Activated B cell treated with CpG ODN at 0.5 μM for 24 hours (primary cell): ENCODE results near the gene TXNDC11. TPM values are rescaled to one million over a fixed set of nuclear protein-coding genes. Genes with fewer than 3 reads are reported as not detected.

Source experiments
- ATAC-seq: fragments of 200-7000 bp; cut with Tn5 transposase; one replicate; pipeline ENCODE4 v1.10.0; 2021; ENCODE audit warnings: low read depth, mild to moderate bottlenecking, moderate library complexity
- CTCF ChIA-PET: fragments of 350-600 bp; sonication (Branson Sonifier 250); formaldehyde crosslinking; loops from one replicate; lab custom pipeline; 2021; ENCODE audit warnings: antibody characterized with exemption; lab: Charles Lee
- POLR2A ChIA-PET: fragments of 350-600 bp; sonication (Branson Sonifier 250); formaldehyde crosslinking; loops from one replicate; lab custom pipeline; 2021; ENCODE audit warnings: antibody characterized with exemption; lab: Charles Lee
- DNase-seq: peaks from one replicate; pipeline ENCODE4 v3.0.0; 2022
- H3K27ac Mint-ChIP-seq: one replicate; pipeline ENCODE4 v1.8.0; 2020; ENCODE audit warnings: mixed read lengths
- H3K27me3 Mint-ChIP-seq: one replicate; pipeline ENCODE4 v1.8.0; 2021; ENCODE audit warnings: mixed read lengths
- H3K36me3 Mint-ChIP-seq: one replicate; pipeline ENCODE4 v1.8.0; 2021; ENCODE audit warnings: low read depth, mixed read lengths
- H3K4me1 Mint-ChIP-seq: one replicate; pipeline ENCODE4 v1.8.0; 2021; ENCODE audit warnings: mixed read lengths
- H3K4me3 Mint-ChIP-seq: one replicate; pipeline ENCODE4 v1.8.0; 2020; ENCODE audit warnings: mild to moderate bottlenecking, mixed read lengths
- H3K9me3 Mint-ChIP-seq: one replicate; pipeline ENCODE4 v1.8.0; 2020; ENCODE audit warnings: mixed read lengths
- CTCF ChIP-seq: fragments of 200-600 bp; IDR thresholded peaks from one replicate; pipeline ENCODE4 v1.8.0; 2022; ENCODE audit warnings: antibody characterized with exemption, mild to moderate bottlenecking
- intact Hi-C: fragments of 100-400 bp; cut with micrococcal nuclease; formaldehyde crosslinking; loops from one replicate; pipeline ENCODE4 v1.15.1; 2024
- total RNA-seq: library from RNA; stranded (reverse); gene quantifications from 2 replicates; pipeline ENCODE4 v1.2.3, GENCODE V29; 2022

TXNDC11 gene
- total RNA-seq, 1 donor from 2014 or later = 63.2 TPM

- no peak overlapping the region for H3K4me3 Mint-ChIP-seq
- H3K27ac Mint-ChIP-seq = no peak overlapping the region
- H3K36me3 Mint-ChIP-seq = peaks cover 84% of the 10 kb centered on the region
Observed at GRCh38 chr16:11727796-11728543, 14.7 kb downstream of the TXNDC11 start.

GRCh38 chr16:11726008-11726407 lies 16.6 kb downstream of the TXNDC11 start:
- no peaks in the 10 kb centered on the region for H3K27me3 Mint-ChIP-seq
- CTCF ChIA-PET = no interaction called here

More at GRCh38 chr16:11727796-11728543, 14.7 kb downstream of the TXNDC11 start:
- intact Hi-C loops = no loop called here
- Mint-ChIP-seq H3K27me3 (no peaks in the 10 kb centered on the region), H3K9me3 (no peaks in the 10 kb centered on the region), H3K4me1 (peaks cover 12% of the 10 kb centered on the region)
- POLR2A ChIA-PET = interaction anchor here (0.7 kb wide), 1 partner anchor 693 kb away, joined by 4 read pairs; no protein-coding TSS in a partner anchor
- no peak for TF ChIP-seq CTCF
- ATAC-seq (no peak), DNase-seq (no peak)
- CTCF ChIA-PET = no interaction called here

GRCh38 chr16:11725457-11725856 lies 17.2 kb downstream of the TXNDC11 start:
- DNase-seq = no peak
- H3K27me3 Mint-ChIP-seq = no peaks in the 10 kb centered on the region
- H3K4me1 Mint-ChIP-seq = peaks cover 18% of the 10 kb centered on the region
- ChIA-PET POLR2A (interaction anchor here (0.7 to 1.4 kb wide), 2 partner anchors 14 to 17 kb away, joined by 3 to 5 read pairs; partner anchors contain the start of gene TXNDC11), CTCF (interaction anchor here (0.7 to 1.6 kb wide), 2 partner anchors 14 to 492 kb away, joined by 3 read pairs; no protein-coding TSS in a partner anchor)
- H3K27ac Mint-ChIP-seq = no peak overlapping the region
- intact Hi-C loops = no loop called here
- no peak for TF ChIP-seq CTCF
- H3K9me3 Mint-ChIP-seq = no peaks in the 10 kb centered on the region
- no peak overlapping the region for H3K4me3 Mint-ChIP-seq
- ATAC-seq = no peak
- peaks cover 82% of the 10 kb centered on the region for H3K36me3 Mint-ChIP-seq

More at GRCh38 chr16:11726008-11726407, 16.6 kb downstream of the TXNDC11 start:
- no peak for ATAC-seq
- intact Hi-C loops = no loop called here
- Mint-ChIP-seq H3K4me3 (no peak overlapping the region), H3K36me3 (peaks cover 81% of the 10 kb centered on the region), H3K9me3 (no peaks in the 10 kb centered on the region), H3K4me1 (peaks cover 18% of the 10 kb centered on the region), H3K27ac (no peak overlapping the region)
- TF ChIP-seq CTCF = no peak
- DNase-seq = no peak
- POLR2A ChIA-PET = interaction anchor here (1.4 kb wide), 1 partner anchor 16 kb away, joined by 5 read pairs; the partner anchor contains the start of gene TXNDC11

- Mint-ChIP-seq H3K4me1 (peaks cover 18% of the 10 kb centered on the region), H3K9me3 (no peaks in the 10 kb centered on the region), H3K27ac (no peak overlapping the region), H3K4me3 (no peak overlapping the region), H3K36me3 (peaks cover 69% of the 10 kb centered on the region), H3K27me3 (no peaks in the 10 kb centered on the region)
- TF ChIP-seq CTCF = no peak
- no peak for ATAC-seq
- intact Hi-C loops = no loop called here
- ChIA-PET POLR2A (no interaction called here), CTCF (interaction anchor here (1.1 kb wide), 1 partner anchor 47 kb away, joined by 3 read pairs; no protein-coding TSS in a partner anchor)
- no peak for DNase-seq
Observed at GRCh38 chr16:11722468-11722808, 20.2 kb downstream of the TXNDC11 start.

- intact Hi-C loops = no loop called here
- POLR2A ChIA-PET = interaction anchor here (0.5 kb wide), 1 partner anchor 217 kb away, joined by 3 read pairs; no protein-coding TSS in a partner anchor
- Mint-ChIP-seq H3K27ac (no peak overlapping the region), H3K36me3 (peaks cover 66% of the 10 kb centered on the region), H3K9me3 (no peaks in the 10 kb centered on the region), H3K27me3 (no peaks in the 10 kb centered on the region), H3K4me1 (peaks cover 18% of the 10 kb centered on the region), H3K4me3 (no peak overlapping the region)
- no peak for DNase-seq
- CTCF ChIA-PET = no interaction called here
- no peak for ATAC-seq
- TF ChIP-seq CTCF = no peak
Observed at GRCh38 chr16:11721781-11722467, 20.7 kb downstream of the TXNDC11 start.
